PC-3 (cell line): ENCODE results near the gene NDUFB5.

Source experiments
- EZH2 ChIP-seq: fragments of 300-600 bp; sonication (generic); IDR thresholded peaks from one replicate; pipeline ENCODE4 v1.6.1; 2017; ENCODE audit warnings: antibody characterized with exemption, mild to moderate bottlenecking, low read length; ENCODE audit not compliant: unreplicated experiment
- TF ChIP-seq, protein P1 (sequence below): fragments of 300-600 bp; sonication (generic); conservative IDR thresholded peaks from 2 replicates; pipeline ENCODE4 v1.5.1; 2017; ENCODE audit warnings: antibody characterized with exemption, low read depth, mild to moderate bottlenecking, low read length

GRCh38 chr3:179560791-179561190, 43.8 kb upstream of the NDUFB5 start:
- TF ChIP-seq, protein P1, sequence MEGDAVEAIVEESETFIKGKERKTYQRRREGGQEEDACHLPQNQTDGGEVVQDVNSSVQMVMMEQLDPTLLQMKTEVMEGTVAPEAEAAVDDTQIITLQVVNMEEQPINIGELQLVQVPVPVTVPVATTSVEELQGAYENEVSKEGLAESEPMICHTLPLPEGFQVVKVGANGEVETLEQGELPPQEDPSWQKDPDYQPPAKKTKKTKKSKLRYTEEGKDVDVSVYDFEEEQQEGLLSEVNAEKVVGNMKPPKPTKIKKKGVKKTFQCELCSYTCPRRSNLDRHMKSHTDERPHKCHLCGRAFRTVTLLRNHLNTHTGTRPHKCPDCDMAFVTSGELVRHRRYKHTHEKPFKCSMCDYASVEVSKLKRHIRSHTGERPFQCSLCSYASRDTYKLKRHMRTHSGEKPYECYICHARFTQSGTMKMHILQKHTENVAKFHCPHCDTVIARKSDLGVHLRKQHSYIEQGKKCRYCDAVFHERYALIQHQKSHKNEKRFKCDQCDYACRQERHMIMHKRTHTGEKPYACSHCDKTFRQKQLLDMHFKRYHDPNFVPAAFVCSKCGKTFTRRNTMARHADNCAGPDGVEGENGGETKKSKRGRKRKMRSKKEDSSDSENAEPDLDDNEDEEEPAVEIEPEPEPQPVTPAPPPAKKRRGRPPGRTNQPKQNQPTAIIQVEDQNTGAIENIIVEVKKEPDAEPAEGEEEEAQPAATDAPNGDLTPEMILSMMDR: no peak
- TF ChIP-seq EZH2: no peak
